Fibroblast of skin of left biceps (primary cell): ENCODE data around the gene TSPAN4.
A peak's percentile ranks its signal among the peaks of the same experiment; 100 is the strongest.

Source experiments
- DNase-seq, 2 experiments: peaks; one replicate each; pipeline ENCODE4 v3.0.0-alpha.2; 2013; ENCODE audit warnings: low read depth in 2 of 2

TSPAN4 gene

DNA sequence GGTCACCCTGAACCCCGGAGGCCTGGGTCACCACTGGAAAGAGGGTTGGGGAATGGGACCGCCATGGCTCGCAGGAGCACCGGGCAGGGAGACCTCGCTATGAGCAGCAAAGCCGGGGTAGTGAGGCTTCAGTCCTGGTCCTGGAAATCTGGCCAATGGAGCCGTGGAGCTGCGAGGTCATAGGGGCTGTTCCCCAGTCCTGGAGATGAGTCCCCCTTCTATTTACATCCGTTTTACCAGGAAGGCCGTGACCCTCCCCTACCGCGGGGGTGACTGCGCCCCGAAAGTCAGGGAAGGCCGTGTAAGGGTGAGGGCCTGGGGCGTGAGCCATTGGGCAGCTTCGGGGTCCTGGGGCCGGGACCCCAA lies 38.1 kb upstream of the TSPAN4 start:
- no peak for DNase-seq

DNA sequence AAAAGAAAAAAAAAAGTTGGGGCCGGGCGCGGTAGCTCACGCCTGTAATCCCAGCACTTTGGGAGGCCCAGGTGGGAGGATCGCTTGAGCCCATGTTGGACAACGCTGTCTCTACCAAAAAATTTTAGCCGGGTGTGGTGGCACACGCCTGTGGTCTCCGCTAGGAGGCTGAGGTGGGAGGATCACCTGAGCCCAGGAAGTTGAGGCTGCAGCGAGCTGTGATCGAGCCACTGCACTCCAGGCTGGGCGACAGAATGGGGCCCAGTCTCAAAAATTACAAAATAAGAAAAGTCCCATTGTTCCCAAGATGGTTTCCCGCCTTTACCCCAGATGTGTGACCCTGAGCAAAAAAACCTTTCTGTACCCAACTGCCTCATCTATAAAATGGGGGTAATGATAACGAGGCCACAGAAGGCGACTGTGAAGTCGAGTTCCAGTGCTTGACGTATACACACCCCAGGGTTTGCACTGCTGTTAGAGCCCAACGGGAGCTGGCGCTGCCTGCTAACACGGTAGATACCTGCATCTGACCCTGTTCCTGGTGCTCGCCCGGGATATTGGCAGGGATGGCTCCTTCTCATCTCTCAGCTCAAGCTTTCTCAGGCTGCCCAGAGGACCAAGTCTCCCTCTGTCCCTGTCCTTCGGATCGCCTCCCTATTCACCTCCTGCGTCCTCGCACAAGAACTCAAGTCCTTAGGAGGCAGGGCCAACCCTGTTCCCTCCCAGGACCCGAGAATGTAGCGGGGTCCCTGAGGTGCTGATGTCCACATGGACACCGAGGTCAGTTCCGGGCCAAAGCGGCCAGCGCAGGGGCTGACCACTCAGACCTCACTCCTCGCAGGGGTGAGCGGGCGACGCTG lies 34.0 kb upstream of the TSPAN4 start:
- DNase-seq, result no peak

DNA sequence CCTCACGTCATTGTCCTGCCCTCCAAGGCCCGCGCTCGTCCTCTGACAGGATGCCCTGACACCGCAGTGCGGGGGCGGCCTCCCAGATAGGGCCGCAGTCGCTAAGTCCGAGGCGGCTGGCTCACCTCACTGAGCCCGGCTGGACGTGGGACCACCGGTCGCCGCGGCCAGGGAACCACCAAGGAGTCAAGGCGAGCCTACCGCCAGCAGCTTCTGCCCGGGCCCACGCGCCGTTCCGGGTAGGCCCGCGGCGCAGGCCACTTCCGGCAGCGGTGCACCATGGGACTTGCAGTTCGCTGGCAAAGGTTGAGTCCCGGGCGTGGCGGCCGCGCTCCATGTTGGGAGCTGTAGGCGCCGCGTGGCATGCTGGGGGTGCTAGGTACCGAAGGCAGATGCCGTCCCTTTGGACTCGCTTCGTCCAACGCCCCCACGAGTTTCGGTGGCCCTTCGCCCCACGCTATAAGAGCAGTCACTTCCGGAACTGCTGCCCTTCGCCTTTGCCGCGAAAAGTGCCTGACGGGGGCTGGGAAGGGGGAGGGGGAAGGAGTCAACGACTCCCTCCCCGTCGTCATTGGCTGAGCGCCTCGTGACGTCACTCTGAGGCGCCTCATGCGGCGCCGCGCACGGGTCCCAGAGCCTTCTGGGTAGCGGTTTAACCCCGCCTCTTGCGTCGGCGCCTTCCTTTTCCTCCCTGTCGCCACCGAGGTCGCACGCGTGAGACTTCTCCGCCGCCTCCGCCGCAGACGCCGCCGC lies 33.2 kb upstream of the TSPAN4 start, which contains the start of gene RPLP2:
RPLP2 (plus strand) TSS at position 681 of the 753 bp plus-strand sequence. CDS start 268 bp downstream, outside the sequence.
- peak; percentile 90 to 92 for DNase-seq

DNA sequence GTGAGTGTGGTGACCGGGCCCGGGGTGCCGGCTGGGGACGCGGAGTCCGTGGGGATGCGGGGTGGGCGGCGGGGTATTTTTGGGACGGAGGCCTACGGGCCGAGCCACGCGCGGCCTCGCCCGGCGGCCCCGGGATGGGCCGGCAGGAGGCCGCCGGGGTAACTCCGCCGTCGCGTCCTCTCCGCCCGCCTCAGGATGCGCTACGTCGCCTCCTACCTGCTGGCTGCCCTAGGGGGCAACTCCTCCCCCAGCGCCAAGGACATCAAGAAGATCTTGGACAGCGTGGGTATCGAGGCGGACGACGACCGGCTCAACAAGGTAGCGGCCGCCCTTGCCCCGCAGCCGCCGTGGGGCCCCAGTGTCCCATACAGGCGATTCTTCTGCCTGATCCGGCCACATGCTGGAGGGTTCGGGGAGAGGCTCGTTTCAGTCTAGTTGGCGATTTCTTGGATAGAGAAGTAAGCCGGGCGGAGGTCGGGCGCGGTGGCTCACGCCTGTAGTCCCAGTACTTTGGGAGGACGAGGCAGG lies 32.5 kb upstream of the TSPAN4 start:
- DNase-seq, result no peak

DNA sequence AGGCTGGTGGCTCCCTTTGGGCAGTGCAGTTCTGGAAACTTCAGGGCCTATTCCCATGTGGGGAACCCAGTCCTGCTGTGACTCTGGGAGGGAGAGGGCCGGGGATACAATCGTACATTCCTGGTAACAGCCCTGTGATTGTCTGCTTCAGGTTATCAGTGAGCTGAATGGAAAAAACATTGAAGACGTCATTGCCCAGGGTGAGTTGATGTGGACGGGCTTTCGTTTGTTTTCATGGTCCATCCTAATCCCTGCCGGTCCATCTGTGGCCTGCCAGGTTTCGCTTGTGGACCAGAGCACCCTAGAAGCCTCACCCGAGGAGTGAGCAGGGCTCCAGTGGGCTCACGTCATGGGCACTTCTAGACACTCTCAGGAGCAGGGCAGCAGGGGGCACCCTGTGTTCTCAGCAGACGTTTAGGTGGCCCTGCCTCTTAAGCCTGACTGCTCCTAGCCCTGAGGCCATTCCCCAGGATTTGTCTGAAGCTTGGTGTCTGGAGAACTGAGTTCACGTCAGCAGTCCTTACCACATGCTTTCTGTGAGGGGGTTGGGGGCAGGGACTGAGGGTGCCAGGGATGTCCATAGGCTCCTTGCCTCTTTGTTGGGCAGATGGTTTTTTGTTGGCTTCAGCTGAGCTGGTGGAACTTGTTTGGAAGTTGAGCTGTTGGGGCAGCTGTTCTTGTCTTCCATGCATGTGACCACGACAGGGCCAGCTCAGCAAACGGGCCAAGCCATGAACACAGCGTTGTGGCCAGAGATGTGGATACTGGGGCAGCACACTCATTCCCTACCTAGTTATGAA lies 31.0 kb upstream of the TSPAN4 start:
- no peak for DNase-seq

DNA sequence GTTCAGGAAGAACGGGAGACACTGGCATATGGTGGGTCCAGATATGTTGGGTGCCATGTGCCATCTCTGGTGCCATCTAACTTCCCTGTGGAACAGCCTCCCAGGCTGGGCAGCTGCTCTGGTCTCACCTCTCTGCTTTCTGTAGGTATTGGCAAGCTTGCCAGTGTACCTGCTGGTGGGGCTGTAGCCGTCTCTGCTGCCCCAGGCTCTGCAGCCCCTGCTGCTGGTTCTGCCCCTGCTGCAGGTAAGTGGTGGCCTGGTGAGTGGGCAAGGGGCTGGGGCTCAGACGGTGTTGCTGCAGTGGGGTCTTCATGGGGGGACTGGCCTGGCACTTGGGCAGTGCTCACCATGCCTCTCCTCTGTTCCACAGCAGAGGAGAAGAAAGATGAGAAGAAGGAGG lies 30.3 kb upstream of the TSPAN4 start:
- no peak for DNase-seq

DNA sequence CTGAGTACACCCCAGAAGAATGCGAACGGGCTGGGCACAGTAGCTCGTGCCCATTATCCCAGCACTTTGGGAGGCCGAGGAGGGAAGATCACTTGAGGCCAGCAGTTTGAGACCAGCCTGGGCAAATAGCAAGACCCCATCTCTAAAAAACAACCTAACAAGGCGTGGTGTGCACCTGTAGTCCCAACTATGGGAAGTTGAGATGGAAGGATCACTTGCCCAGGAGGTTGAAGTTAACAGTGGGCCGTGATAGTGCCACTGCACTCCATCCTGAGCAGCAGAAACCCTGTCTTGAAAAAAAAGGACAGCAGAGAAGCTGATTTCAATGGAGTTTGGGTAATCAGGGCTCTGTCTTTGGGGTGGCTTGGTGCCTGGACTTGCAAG lies 29.6 kb upstream of the TSPAN4 start:
- no peak for DNase-seq

DNA sequence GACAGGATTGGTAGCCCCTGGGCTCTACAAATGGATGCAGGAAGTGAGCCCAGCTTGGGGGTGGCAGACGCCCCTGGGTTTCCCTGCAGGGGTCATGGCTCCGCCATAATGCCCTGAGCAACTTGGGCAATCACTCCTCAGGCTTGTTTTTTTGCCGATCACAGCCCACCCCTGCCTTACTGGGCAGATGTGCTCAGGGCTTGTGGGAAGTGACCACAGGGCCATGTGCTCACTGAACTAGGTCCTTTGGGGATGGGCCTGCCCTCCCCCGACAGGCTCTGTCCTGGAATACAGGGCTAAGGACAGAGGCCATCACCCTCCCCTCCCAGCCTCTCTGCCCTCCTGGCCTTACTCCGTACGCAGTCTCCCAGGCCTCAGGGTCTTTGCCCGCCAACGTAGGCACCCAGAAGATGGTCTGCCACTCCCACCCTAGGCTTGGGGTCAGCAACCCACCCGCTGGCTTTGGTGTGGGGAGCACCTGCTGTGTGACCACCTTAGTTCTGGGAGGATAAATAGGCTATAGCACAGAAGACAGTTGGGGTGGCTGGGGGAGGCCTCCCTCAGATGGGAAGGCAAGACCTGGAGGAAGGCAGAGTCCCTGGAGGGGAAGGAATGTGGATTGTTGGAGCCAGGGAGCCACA lies 29.1 kb upstream of the TSPAN4 start:
- DNase-seq, result no peak

DNA sequence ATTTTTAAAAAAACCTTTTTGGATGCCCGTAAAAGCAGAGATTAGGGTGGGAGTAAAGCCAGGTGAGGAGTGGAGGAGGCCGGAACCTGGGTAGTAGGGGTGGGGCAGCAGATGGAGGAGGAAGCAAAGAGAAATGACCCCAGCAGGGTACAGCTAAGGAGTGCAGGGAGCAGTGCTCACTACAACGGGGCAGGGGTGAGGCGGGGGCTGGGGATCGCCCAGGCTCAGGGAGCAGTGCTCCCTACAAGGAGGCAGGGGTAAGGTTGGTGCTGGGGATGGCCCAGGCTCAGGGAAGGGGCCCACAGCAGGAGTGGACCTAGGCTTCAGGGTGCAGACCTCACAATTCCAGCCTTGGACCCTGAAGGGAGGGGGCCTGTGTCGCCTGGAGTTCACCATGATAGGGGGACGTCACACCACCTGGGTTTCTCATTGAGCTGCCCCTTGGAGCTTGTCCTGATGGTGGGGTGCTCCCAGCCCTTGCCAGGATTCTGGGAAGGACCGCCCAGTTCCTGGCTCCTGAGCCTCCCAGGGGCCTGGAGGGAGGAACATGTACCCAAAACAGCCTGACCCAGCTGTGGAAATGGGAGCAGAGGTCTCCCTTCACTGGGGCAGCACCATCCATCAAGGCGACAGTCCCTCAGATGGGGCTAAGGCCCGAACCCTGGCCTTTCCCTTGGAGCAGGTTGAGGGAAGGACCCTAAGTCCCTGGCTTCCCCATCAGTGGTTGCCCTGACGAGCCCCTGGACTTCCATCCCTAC lies 26.8 kb upstream of the TSPAN4 start:
- DNase-seq, result no peak

DNA sequence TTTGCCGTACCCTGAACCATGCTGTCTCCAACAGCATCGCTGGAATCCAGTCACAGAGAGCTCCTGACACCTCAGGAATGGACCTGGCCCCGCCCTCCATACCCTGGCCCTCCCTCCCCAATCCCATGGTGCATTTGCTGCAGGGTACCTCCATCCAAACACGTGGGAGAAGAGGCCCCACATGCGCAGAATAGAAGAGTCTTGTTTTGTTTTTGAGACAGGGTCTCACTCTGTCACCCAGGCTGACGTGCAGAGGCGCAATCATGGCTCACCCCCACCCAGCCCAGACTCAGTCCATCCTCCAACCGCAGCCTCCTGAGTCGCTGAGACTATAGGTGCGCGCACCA lies 26.2 kb upstream of the TSPAN4 start:
- DNase-seq, result no peak

DNA sequence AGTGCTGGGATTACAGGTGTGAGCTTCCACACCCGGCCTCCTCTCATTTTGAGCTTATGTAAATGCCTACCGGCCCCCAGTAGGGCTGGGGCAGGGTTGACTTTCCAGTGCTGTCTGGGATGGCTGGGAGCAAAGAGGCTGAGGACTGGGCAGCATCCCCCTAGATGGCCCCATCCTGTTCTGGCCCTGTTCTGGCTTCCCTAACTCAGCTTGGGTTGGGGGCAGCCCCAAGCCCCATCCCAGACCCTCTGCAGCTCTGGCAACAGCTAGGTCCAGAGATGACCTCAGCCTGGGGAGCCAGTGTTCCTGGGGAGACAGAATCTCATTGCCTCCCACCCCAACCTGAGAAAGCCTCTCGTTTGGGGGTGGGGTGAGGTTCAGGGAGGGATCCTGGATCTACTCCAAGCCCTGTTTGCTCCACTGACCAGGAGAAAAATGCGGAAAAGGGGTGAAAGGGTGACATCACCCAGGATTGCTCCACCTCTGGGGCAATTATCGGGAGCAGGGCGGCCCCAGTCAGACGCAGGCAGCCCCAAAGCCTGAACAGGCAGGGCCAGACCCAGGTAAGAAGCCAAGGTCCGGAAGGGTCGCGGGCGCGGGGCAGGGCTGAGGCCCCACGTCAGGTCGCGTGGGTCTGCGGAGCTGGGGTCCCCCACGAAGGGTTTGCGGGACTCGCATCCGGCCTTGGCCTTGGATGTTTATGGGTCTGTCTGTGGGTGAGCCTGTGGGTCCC lies 24.1 kb upstream of the TSPAN4 start, which contains the start of gene PNPLA2:
PNPLA2 (plus strand) TSS at position 519 of the 733 bp plus-strand sequence. CDS start 805 bp downstream, outside the sequence.
- no peak for DNase-seq

DNA sequence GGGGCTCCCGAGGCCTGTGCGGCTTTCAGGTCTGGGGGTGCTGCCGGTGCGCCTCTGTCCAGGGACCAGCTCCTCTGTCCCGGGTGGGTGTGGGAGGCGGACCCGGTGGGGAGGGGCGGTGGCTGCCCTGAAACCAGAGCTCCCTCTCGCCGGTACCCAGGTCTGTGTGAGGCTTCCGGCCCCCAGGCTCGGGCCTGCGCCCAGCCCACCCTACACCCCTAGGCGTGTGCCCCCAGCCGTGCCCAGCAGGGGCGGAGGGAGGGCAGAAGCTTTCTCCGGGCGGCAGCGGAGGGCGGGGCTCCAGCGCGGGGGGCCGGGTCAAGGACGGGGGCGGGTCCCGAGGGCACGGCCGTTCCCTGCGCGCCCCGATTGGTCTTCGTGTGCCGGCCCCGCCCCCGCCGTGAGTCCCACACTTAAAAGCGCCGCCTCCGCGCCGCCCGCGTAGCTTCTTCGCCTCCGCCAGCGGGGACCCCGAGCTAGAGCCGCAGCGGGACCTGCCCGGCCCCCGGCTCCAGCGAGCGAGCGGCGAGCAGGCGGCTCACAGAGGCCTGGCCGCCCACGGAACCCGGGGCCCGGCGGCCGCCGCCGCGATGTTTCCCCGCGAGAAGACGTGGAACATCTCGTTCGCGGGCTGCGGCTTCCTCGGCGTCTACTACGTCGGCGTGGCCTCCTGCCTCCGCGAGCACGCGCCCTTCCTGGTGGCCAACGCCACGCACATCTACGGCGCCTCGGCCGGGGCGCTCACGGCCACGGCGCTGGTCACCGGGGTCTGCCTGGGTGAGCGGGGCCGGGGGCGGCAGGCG lies 23.3 kb upstream of the TSPAN4 start:
- peak; percentile 47 to 64 for DNase-seq

DNA sequence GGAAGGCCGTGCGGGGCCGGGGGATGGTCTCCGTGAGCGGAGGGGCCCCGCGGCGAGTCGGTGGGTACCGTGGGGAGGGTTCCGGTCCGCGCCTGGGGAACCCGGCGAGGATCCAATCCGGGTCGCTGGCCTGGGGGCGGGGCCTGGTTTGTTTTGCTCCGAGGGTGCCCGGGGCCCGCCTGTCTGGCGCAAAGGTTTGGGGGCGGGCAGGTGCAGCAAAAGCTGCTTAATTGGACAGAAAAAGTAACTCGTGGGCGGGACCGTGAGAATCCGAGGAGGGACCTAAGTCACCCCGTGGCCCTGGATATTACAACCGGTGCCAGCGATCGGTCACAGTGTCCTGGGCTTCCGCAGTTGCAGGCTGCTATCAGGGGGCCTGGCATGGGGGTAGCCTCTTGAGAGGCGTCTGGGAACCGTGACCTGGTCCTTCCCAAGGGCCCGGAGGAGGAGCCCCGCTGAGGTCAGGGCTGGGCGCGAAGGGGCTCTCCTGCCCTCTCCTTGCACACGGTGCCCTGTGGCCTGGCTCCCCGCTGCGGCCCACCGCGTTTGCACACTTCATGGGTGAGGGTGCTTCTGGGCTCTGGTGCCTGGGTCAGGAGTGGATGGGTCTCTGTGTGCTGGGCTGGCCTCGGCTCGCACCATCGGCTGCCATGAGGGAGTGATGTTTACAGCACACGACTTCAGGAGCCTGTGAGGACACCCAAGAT lies 22.6 kb upstream of the TSPAN4 start:
- DNase-seq, result no peak

DNA sequence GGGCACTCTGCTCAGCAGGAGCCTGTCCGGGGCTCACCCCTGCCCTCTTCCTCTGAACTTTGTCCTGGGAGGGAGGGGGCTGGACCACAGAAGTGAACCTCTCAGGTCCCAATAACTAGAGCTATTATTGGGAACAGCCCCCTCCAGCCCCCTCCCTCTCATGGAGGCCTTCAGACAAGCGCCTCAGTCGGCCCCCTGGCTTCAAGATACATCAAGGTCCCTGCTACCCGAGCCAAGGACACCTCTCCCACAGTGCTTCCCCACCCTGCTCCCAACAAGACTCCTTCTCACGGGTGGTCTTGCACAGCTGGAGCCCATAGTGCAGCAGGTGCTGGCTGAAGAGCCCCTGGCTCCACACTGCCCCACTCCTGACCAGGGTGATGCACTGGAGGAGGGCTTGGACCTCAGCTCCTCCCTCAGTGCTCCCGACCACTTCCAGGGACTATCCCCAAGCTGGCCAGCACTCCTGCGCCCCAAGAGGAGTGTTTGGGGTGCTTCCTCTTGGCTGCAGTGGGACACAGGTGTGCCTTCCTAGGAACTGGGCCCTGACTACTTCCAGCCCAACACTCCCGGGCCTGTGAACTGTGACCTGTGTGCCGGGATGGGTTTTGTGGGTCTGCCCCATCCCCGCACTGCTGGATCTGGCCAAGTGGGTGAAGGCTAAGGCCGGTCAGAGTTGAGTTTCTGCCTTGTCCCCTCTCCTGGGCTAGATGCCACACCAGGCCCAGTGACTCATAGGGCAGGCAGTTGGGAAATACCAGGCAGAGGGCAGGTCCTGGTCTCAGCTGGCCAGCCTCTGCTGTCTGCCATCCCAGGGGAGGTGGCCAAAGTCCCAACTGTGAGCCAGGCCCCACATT lies 21.8 kb upstream of the TSPAN4 start:
- DNase-seq, result no peak

DNA sequence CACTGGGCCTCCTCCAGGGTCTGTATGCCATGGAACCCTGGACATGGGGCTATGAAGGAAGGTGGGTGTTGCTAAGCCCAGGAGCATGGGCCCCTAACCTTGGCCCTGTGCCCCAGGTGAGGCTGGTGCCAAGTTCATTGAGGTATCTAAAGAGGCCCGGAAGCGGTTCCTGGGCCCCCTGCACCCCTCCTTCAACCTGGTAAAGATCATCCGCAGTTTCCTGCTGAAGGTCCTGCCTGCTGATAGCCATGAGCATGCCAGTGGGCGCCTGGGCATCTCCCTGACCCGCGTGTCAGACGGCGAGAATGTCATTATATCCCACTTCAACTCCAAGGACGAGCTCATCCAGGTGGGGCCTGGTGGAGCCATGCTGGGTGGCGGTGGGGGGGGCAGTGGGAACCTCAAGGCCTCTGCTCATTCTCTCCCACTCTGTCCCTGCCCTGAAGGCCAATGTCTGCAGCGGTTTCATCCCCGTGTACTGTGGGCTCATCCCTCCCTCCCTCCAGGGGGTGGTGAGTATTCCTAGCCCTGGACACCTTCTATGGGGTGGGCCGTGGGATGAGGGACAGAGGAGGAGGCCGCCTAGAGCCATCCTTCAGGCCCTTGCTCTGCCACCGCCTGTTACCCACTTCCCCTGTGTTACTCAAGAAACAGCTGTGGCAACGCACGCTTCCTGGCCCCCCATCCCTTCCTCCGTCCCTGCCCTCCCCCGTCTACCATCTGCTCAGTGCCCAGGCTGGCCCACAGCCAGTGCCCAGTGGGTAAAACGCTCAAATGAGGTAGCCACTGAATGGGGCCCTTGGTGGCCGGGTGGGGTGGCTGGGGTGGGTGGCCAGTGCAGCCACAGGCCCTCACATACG lies 20.9 kb upstream of the TSPAN4 start:
- no peak for DNase-seq

DNA sequence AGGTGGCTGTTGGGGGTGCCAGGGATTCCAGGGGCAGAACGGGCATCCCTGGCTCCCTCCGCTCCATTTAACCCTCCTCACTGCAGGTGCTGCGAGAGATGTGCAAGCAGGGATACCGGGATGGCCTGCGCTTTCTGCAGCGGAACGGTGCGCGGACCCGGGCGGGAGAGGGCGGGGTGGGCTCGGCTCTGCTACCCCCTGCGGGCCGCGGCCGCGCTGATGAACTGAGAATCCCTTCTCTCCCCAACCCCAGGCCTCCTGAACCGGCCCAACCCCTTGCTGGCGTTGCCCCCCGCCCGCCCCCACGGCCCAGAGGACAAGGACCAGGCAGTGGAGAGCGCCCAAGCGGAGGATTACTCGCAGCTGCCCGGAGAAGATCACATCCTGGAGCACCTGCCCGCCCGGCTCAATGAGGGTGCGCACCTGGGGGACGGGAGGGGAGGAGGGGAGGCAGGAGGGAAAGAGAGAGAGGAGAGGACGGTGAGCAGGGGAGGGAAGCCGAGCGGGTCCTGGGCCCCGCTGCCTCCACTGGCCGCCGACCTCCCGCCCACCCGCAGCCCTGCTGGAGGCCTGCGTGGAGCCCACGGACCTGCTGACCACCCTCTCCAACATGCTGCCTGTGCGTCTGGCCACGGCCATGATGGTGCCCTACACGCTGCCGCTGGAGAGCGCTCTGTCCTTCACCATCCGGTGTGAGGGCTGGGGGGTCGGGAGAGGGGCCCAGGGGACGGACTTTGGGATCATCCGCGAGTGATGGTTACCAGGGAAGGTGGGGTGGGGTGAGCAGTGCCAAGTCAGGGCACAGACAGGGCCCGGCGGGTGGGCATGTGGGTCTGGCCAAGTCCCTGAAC lies 19.0 kb upstream of the TSPAN4 start:
- DNase-seq, result no peak
